ENCODE data around the gene AK1. TPM values are rescaled to one million over a fixed set of nuclear protein-coding genes. Genes with fewer than 3 reads are reported as not detected.
"Not testable (repeated sequence)": the region's sequence is repeated elsewhere in the genome, so short reads cannot be mapped to it uniquely, and the experiment has no call there.

AK1 gene
- total RNA-seq, 2 experiments from 2014 or later: 19.5 to 21.6 TPM

- no peaks in the 10 kb centered on the region for H3K4me1 ChIP-seq (ENCODE audit: insufficient read depth, low read length, poor library complexity, severe bottlenecking)
- no peak overlapping the region for H3K27ac ChIP-seq (ENCODE audit: low read depth, low read length, poor library complexity, severe bottlenecking)
- intact Hi-C loops (cut with micrococcal nuclease; ENCODE audit: unreplicated experiment): loop anchor here (1.0 to 10.0 kb wide), 6 partner anchors 48 to 366 kb away; partner anchors contain the start of genes CDK9 and TOR2A
- H4K20me1 ChIP-seq (ENCODE audit: insufficient read depth, low read length): no peaks in the 10 kb centered on the region
- TF ChIP-seq CTCF (conservative IDR thresholded peaks at IDR 0.05; ENCODE audit: low read length): no peak
- no peak for TF ChIP-seq EZH2phosphoT487 (IDR thresholded peaks at IDR 0.05; ENCODE audit: borderline replicate concordance, low read depth, low read length)
- H3K36me3 ChIP-seq (ENCODE audit: insufficient read depth, low read length): no peaks in the 10 kb centered on the region
- CTCF ChIA-PET (ENCODE audit: unreplicated experiment): interaction anchor here (0.9 kb wide), 1 partner anchor 42 kb away, joined by 3 read pairs; no protein-coding TSS in a partner anchor
- POLR2A ChIA-PET: no interaction called here
- no peaks in the 10 kb centered on the region for H3K9me2 ChIP-seq (ENCODE audit: insufficient read depth, low read length)
- H3K79me2 ChIP-seq (ENCODE audit: insufficient read depth, low read depth, low read length): no peaks in the 10 kb centered on the region
- H3K4me3 ChIP-seq (ENCODE audit: low read depth, low read length, poor library complexity, severe bottlenecking): no peak overlapping the region
- no peaks in the 10 kb centered on the region for H3K9me3 ChIP-seq (ENCODE audit: low read length)
- no peak for DNase-seq (ENCODE audit: low spot score)
- BruUV-seq (replicated peaks): no TSS peak
- H2AFZ ChIP-seq (ENCODE audit: low read length): no peak overlapping the region
- H3K4me2 ChIP-seq (ENCODE audit: low read length): no peak overlapping the region
These were observed 6.6 kb downstream of the AK1 start for GRCh38 chr9:127870887-127871286.

- TF ChIP-seq CTCF (conservative IDR thresholded peaks at IDR 0.05; ENCODE audit: low read length): peak; percentile 38; the same call in 1 of the 2 replicates
- CTCF ChIA-PET (ENCODE audit: unreplicated experiment): interaction anchor here (0.6 to 1.1 kb wide), 4 partner anchors 10 to 51 kb away, joined by 3 to 14 read pairs (median 3); partner anchors contain the start of gene ST6GALNAC4
- not testable (repeated sequence) for H2AFZ ChIP-seq (ENCODE audit: low read length); H4K20me1 ChIP-seq (ENCODE audit: insufficient read depth, low read length); H3K79me2 ChIP-seq (ENCODE audit: insufficient read depth, low read depth, low read length); H3K27ac ChIP-seq (ENCODE audit: low read depth, low read length, poor library complexity, severe bottlenecking); BruUV-seq (replicated peaks); H3K4me3 ChIP-seq (ENCODE audit: low read depth, low read length, poor library complexity, severe bottlenecking); H3K9me3 ChIP-seq (ENCODE audit: low read length); H3K36me3 ChIP-seq (ENCODE audit: insufficient read depth, low read length); H3K4me1 ChIP-seq (ENCODE audit: insufficient read depth, low read length, poor library complexity, severe bottlenecking); DNase-seq (ENCODE audit: low spot score); H3K4me2 ChIP-seq (ENCODE audit: low read length); H3K9me2 ChIP-seq (ENCODE audit: insufficient read depth, low read length)
- intact Hi-C loops (cut with micrococcal nuclease; ENCODE audit: unreplicated experiment): loop anchor here (1.0 to 10.0 kb wide), 6 partner anchors 48 to 365 kb away; partner anchors contain the start of genes CDK9 and TOR2A
- POLR2A ChIA-PET: interaction anchor here (0.7 kb wide), 1 partner anchor 17 kb away, joined by 4 read pairs; no protein-coding TSS in a partner anchor
These were observed 7.4 kb downstream of the AK1 start for GRCh38 chr9:127870153-127870491.

Data from OCI-LY7 (cell line).